ENCODE results near the gene PHF21A.
A peak's percentile ranks its signal among the peaks of the same experiment; 100 is the strongest.
"Not testable (repeated sequence)": the region's sequence is repeated elsewhere in the genome, so short reads cannot be mapped to it uniquely, and the experiment has no call there.

PHF21A gene

DNA sequence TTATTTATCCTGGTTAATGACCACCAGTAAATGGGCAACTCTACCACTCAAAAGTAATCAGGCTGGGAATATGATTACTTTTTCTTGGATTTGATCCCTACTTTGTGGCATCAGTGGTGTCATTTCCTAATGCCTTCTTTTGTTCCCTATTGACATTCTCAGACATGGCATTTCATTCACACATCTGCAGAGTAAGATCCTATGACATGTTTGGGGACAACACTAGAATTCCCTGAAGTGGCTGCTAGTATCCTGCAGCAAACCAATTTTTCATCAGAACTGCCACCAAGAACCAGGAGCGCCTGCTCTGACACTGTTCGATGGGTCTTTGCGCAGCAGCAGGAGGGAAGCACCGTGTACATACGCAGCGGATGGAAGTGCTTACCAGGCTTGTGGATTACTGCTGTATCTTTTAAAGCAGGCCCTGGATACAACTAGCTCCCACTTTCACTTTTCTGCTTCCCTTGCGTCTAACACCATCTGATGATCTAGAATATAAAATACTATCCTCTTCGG lies 101.1 kb downstream of the PHF21A start:
- no peak for DNase-seq

- DNase-seq, result no peak
Measured at GRCh38 chr11:46018651-46019050, 102.6 kb downstream of the PHF21A start.

GRCh38 chr11:46017341-46017740 lies 103.9 kb downstream of the PHF21A start:
- DNase-seq, result no peak

DNA sequence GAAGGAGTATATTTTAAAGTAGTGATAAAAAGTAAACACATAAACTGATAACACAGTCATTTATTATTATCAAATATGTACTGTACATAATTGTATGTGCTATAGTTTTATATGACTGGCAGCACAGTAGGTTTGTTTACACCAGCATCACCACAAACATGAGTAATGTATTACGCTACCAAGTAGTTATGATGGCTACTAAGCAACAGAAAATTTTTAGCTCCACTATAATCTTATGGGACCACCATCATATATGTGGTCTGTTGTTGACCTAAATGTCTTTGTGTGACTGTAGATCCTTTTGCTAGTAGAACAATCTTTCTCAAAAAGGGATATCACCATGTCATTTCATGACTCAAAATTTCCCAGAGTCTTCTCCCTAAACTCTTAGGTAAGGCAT lies 105.3 kb downstream of the PHF21A start:
- no peak for DNase-seq

DNA sequence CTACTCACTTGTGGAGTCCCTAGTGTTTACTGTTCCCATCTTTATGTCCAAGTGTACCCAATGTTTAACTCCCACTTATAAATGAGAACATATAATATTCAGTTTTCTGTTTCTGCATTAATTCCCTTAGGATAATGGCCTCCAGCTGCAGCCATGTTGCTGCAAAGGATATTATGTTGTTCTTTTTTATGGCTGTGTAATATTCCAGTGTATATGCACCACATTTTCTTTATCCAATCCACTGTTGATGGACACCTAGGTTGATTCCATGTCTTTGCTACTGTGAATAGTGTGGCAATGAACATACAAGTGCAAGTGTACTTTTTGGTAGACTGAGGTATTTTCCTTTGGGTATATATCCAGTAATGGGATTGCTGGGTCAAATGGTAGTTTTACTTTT lies 107.1 kb downstream of the PHF21A start:
- DNase-seq, result not testable (repeated sequence)

GRCh38 chr11:46012185-46012584 lies 109.1 kb downstream of the PHF21A start:
- DNase-seq, result no peak

DNA sequence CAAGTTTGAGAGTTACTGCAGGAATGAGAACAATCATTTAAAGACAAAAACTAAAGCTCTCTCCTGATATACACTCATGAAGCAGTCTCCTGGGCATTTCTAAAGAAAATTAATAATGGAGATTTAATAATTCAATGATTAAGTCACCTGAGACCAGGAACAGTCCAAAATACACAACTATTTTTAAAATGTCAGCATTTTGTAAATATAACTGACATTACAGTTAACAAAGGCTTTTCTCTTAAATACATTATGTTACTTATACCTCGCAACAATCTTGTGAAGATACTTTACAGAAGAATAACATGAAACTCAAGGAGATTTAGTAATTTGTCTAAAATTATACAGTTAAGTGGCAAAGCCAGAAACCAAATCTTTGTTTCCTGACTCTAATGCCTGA lies 111.2 kb downstream of the PHF21A start:
- DNase-seq, result no peak

DNA sequence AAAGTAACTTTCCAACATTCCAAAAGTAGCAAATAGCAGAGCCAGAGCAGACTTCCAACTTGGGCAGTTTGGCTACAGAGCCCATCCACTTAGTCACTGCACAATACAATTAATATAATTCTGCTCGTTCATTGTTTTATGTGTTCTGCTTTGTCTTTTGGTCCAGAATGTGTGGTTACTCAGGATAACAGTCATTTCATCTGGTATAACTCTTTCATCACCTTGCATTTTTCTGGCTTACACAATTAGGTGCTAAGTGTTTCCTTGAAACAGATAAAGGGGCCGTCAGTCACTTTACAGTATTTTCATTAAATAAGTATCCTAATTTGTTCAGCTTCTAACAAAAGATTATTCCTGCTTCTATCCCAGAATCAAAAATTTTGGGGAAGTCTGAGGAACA lies 111.6 kb downstream of the PHF21A start:
- DNase-seq, result no peak

GRCh38 chr11:46006418-46007070 lies 114.7 kb downstream of the PHF21A start:
- DNase-seq, result no peak

GRCh38 chr11:46003572-46003971 lies 117.7 kb downstream of the PHF21A start:
- DNase-seq, result no peak

DNA sequence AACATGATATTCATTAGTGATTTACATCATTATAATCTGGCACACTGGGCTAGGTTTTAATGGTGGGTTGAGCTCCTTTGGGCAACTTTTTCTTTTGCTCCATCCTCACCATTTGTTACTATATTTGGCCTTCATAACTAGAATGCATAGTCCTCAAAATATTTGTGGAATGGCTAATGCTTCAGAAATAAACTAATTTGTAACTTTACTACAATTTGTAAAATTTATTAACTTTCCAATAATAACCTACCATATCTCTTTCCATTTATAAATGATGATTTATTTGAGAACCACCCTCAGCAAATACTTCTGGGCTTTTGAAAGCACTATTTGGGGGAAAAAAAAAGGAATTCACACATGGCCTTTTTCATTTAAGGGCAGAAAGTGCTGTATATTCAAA lies 119.1 kb downstream of the PHF21A start:
- no peak for DNase-seq

GRCh38 chr11:46001448-46001914 lies 119.8 kb downstream of the PHF21A start:
- DNase-seq, result no peak

DNA sequence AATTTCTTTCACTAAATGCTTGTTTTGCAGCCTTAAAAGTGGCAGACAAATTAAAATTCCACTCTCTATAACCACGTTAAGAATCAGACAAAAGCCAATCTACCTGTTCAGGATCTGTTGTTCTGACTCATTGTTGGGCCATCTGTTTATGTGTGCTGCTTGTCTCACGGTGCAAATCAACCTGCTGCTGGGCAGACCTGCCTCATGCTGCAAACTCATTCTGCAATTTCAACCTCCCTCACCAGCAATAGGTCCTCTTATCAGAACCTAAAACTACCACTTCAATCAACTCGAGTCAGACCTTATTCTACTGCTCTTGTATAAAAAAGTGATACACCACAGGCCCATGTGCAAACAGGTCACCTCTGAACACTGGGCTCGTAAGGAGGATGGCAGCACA lies 123.7 kb downstream of the PHF21A start:
- DNase-seq, result no peak

DNA sequence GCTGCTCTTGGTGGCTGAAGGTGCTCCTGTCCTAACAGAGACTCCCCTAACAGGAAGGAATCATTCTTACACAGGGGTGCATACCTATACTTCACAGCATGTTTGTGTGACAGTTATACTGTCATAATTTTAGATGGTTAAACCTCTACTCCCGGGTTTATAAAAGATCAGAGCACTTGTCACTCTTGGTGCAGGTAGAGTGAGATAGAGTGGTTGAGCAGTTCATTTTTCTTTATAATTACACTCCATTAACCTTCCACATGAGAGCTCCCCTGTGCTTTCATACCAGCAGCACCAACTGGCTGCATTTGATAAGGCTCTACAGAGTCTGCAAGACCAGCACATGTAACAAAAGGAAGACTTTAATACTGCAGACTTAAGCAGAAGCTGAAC lies 125.9 kb downstream of the PHF21A start:
- no peak for DNase-seq

- no peak for DNase-seq
Measured at GRCh38 chr11:45994371-45995341, 126.6 kb downstream of the PHF21A start.

DNA sequence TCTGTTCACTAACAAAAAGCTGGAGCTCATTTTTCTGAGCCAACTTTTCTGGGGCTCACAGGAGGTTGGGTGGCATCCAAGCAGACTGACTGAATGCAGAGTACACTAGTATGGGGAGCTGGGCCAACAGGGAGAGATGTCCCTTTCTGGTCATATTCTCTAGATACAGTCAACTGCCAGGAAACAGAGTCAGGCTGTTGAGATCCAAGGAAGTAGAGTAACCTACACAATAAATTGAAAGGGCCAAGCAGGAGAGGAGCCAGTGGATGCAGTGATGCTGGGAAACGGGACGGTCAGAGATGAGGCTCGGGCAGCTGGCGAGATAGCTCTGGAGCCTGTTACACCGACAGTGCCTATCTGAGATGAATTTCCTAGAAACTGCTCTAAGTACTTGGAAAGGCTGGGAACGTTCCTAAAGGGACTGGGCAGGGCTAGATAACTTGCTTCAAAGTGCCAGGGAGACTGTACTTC lies 127.7 kb downstream of the PHF21A start:
- DNase-seq, result no peak

DNA sequence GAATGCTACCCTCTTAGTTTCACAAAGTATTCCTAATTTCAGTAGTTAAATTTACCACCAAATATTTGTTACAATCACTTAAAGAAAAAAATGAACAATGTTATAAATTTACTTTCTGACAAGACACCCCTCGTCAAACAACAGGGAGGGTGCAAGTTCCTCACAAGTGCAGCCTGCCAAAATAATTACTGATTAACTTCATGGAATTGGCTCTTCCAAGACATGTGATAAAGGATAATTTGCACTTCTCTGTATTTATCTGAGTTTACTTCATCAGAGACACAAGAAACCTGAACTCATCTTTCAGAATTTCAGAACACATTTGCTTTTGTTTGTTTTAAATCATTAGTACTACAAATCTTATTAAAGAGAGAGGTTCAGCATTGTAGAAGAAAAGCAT lies 132.3 kb downstream of the PHF21A start:
- DNase-seq, result no peak

DNA sequence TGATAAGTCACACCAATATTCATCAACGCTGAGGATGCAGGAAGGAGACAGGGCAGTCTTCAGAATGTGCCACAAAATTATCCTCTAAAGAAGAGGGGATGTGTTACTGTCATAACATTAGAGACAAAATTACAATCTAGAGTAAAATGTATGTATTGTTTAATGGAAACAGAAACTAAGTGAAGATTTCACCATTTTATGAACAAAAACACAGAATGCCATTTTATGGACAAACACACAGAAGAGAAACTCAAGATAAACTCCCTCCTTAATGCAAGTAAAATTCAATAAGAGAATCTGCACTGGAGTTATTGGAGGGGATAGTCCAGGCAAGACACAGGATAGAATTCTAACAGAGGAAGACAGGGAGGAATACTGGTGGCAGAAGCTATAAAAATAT lies 136.0 kb downstream of the PHF21A start:
- no peak for DNase-seq

DNA sequence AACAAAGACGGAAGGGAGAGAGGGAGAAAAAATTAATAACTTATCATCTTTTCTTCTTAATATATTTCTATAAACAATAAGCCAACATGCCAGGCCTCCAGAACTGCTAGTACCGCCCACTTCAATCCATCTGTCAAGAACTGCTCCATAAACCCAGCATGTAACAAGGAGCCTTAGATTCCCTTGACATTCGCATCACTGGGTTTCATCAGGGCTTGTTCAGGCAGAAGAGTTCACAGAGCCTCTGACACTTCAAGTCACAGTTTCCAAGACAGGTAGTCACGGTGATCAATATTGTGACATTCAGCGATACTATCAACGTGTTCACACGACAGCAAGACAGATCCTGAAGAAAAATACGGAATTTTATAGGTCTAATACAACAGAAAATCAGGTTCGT lies 137.1 kb downstream of the PHF21A start:
- DNase-seq, result no peak

GRCh38 chr11:45983471-45983845 lies 137.8 kb downstream of the PHF21A start:
- no peak for DNase-seq

DNA sequence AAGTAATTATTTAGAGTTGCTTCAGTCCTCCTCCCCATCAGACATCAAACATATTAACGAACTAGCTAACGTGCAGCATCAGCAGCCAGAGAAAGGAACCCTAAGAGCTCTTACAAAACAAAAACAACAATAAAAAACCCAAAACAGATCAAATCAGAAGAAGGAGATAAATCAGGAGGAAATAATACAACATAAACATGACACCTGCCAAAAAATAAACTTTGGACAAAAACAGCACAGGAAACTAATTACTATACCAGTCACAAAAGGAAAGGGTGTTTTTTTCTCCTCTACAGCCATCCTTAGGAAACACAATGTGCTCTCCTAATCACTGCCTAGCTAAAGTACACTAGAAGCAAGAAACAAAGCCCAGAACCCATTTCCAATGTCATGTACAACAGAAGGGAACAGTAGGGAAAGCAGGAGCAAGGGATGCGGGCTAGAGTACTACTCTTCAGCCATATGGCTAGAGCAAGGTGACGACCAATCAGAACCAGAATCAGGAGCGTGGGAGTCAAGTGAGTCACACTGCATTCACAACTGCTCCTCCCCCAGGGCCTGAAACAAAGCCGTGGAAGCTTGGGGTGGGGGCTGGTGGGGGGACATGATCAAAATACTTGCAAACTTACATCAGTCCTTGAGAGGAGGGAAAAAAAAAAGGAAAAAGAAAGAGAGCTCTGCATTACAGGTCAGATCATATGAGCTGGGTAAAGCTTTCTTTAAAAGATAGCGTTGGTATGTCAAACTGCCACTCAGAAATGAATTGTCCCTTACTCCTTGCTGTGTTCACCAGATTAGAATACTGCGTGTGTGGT lies 138.4 kb downstream of the PHF21A start:
- DNase-seq, result peak; percentile 64

GRCh38 chr11:45981826-45982225 lies 139.4 kb downstream of the PHF21A start:
- DNase-seq, result not testable (repeated sequence)

DNA sequence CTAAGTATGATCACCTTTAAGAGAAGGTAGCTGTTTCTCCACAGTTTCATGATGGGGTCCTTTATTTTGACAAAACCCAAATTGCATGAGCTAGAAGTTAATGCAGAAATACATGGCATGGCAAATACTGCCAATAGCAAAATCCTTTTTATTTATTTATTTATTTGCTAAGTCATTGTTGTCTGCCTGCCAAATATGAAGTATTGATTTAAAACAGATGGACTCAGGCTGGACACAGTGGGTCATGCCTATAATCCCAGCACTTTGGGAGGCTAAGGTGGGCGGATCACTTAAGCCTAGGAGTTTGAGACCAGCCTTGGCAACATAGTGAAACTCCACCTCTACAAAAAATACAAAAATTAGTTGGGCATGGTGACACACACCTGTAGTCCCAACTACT lies 146.4 kb downstream of the PHF21A start:
- no peak for DNase-seq

Measured in activated CD8-positive, alpha-beta memory T cell treated with anti-CD3 and anti-CD28 coated beads for 24 hours (primary cell).